ENCODE results near the gene PLIN4. TPM values are rescaled to one million over a fixed set of nuclear protein-coding genes. Genes with fewer than 3 reads are reported as not detected.
A peak's percentile ranks its signal among the peaks of the same experiment; 100 is the strongest.

The PLIN4 gene
- total RNA-seq, 1 experiment from 2014 or later: 2.3 TPM

DNA sequence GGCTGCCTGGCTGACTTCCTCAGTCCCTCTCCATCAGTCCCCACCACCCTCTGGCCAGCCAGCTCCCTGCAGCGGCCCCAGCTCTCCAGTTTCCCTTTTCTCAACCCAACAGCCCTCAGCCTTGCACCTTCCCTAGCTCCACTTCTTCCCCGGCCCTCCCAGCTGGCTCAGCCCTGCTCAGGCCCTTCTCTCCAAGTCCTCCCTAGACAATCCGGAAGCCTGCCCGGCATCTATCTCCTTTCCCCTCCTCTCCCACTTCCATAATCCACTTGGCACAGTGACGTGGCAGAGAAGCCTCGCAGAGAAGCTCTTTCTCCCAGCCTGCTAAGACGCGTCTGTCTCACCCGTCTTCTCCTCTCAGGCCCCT is 61.8 kb downstream of the PLIN4 start:
- Histone ChIP-seq H2AFZ (ENCODE audit: low read depth, low read length, poor library complexity, severe bottlenecking) (no peak overlapping the region), H3K9me2 (ENCODE audit: insufficient read depth) (no peaks in the 10 kb centered on the region), H3K27ac (ENCODE audit: low read depth, low read length) (peak overlapping the region; percentile 54), H3K4me3 (replicated peaks in 1 of 2; ENCODE audit: low read depth in 1 of 2, low read length in 2 of 2) (peak overlapping the region; percentile 71 to 80), H3K9me3 (ENCODE audit: control insufficient read depth in 1 of 2, insufficient read depth in 1 of 2, low read depth in 1 of 2, low read length in 2 of 2) (no peaks in the 10 kb centered on the region), H3K27me3 (ENCODE audit: insufficient read depth, low read length) (no peaks in the 10 kb centered on the region), H3K9ac (ENCODE audit: low read length) (peak overlapping the region; percentile 72), H3K36me3 (ENCODE audit: control insufficient read depth in 1 of 2, insufficient read depth in 2 of 2, low read length in 2 of 2) (peaks cover 5 to 9% of the 10 kb centered on the region in 2 experiments; a peak in 2 of 4 replicates), H3K4me2 (ENCODE audit: low read length) (peak overlapping the region; percentile 90), H3K4me1 (ENCODE audit: control insufficient read depth in 1 of 2, insufficient read depth in 2 of 2, low read length in 2 of 2) (peaks cover 9 to 17% of the 10 kb centered on the region in 2 experiments; a peak in 3 of 4 replicates), H4K20me1 (ENCODE audit: insufficient read depth) (no peaks in the 10 kb centered on the region), H3K79me2 (ENCODE audit: insufficient read depth, low read length) (peaks cover 18% of the 10 kb centered on the region)
- no peak for TF ChIP-seq RAD21 (IDR thresholded peaks at IDR 0.05; ENCODE audit: low read depth)
- TF ChIP-seq CBX3 (IDR thresholded peaks at IDR 0.05; ENCODE audit: low read depth): no peak
- intact Hi-C loops (cut with micrococcal nuclease): no loop called here
- ChIA-PET CTCF (interaction anchor here (0.8 to 1.5 kb wide), 3 partner anchors 69 to 223 kb away, joined by 3 read pairs; no protein-coding TSS in a partner anchor), RAD21 (ENCODE audit: low non-redundant PET in 1 of 2, low total read pairs in 2 of 2, uncharacterized antibody in 2 of 2, unreplicated experiment in 2 of 2) (no interaction called here), POLR2A (interaction anchor here (1.7 kb wide), 1 partner anchor 15 kb away, joined by 5 read pairs; no protein-coding TSS in a partner anchor)
- no peak for DNase-seq (ENCODE audit: low read depth, low spot score)
- no peak for ATAC-seq
- BruUV-seq (replicated peaks): no TSS peak

GRCh38 chr19:4455719-4456475 is 62.4 kb downstream of the PLIN4 start:
- intact Hi-C loops (cut with micrococcal nuclease): no loop called here
- ATAC-seq: no peak
- Histone ChIP-seq H3K36me3 (ENCODE audit: control insufficient read depth in 1 of 2, insufficient read depth in 2 of 2, low read length in 2 of 2) (peaks cover 5 to 9% of the 10 kb centered on the region in 2 experiments; a peak in 2 of 4 replicates), H3K9ac (ENCODE audit: low read length) (peak overlapping the region; percentile 72; the same call in 1 of the 2 replicates), H3K4me1 (ENCODE audit: control insufficient read depth in 1 of 2, insufficient read depth in 2 of 2, low read length in 2 of 2) (peaks cover 9 to 17% of the 10 kb centered on the region in 2 experiments; a peak in 3 of 4 replicates), H3K9me3 (ENCODE audit: control insufficient read depth in 1 of 2, insufficient read depth in 1 of 2, low read depth in 1 of 2, low read length in 2 of 2) (no peaks in the 10 kb centered on the region), H3K4me3 (replicated peaks in 1 of 2; ENCODE audit: low read depth in 1 of 2, low read length in 2 of 2) (peak overlapping the region; percentile 71 to 80; a peak in 3 of 4 replicates), H3K27ac (ENCODE audit: low read depth, low read length) (peak overlapping the region; percentile 54), H3K9me2 (ENCODE audit: insufficient read depth) (no peaks in the 10 kb centered on the region), H2AFZ (ENCODE audit: low read depth, low read length, poor library complexity, severe bottlenecking) (no peak overlapping the region), H3K4me2 (ENCODE audit: low read length) (peak overlapping the region; percentile 90), H4K20me1 (ENCODE audit: insufficient read depth) (no peaks in the 10 kb centered on the region), H3K79me2 (ENCODE audit: insufficient read depth, low read length) (peaks cover 18% of the 10 kb centered on the region), H3K27me3 (ENCODE audit: insufficient read depth, low read length) (no peaks in the 10 kb centered on the region)
- BruUV-seq (replicated peaks): no TSS peak
- ChIA-PET RAD21 (ENCODE audit: low non-redundant PET in 1 of 2, low total read pairs in 2 of 2, uncharacterized antibody in 2 of 2, unreplicated experiment in 2 of 2) (no interaction called here), POLR2A (interaction anchor here (1.3 to 1.7 kb wide), 2 partner anchors 15 to 54 kb away, joined by 4 to 5 read pairs; partner anchors contain the start of gene CHAF1A), CTCF (interaction anchor here (0.8 kb wide), 1 partner anchor 223 kb away, joined by 3 read pairs; no protein-coding TSS in a partner anchor)
- no peak for DNase-seq (ENCODE audit: low read depth, low spot score)
- TF ChIP-seq YY1 (IDR thresholded peaks at IDR 0.05; ENCODE audit: extremely low read depth, insufficient replicate concordance, low read depth, low read length) (no peak), SIN3A (IDR thresholded peaks at IDR 0.05; ENCODE audit: low read depth) (no peak), FOSL1 (IDR thresholded peaks at IDR 0.05; ENCODE audit: low read depth) (no peak), CEBPB (IDR thresholded peaks at IDR 0.05; ENCODE audit: low read depth) (no peak), ATF3 (IDR thresholded peaks at IDR 0.05) (no peak), ZNF274 (IDR thresholded peaks at IDR 0.05; ENCODE audit: low read depth, low read length) (no peak)
- TF ChIP-seq, protein P1, sequence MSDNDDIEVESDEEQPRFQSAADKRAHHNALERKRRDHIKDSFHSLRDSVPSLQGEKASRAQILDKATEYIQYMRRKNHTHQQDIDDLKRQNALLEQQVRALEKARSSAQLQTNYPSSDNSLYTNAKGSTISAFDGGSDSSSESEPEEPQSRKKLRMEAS (IDR thresholded peaks at IDR 0.05): no peak
